Measurements from ENCODE around the gene SARS1. TPM values are rescaled to one million over a fixed set of nuclear protein-coding genes. Genes with fewer than 3 reads are reported as not detected.

Gene SARS1
- total and polyA plus RNA-seq, 7 experiments from 2014 or later = 110 to 179 (median 135) TPM

GRCh38 chr1:109261578-109261977 lies 47.9 kb downstream of the SARS1 start:
- ChIA-PET CTCF (interaction anchor here (0.6 to 1.7 kb wide), 2 partner anchors 137 to 271 kb away, joined by 3 to 4 read pairs; partner anchors contain the start of gene SORT1), POLR2A (no interaction called here)
- no peaks in the 10 kb centered on the region for H3K27me3 ChIP-seq (ENCODE audit: control insufficient read depth in 2 of 2, insufficient read depth in 2 of 2, low read length in 2 of 2)
- Mint-ChIP-seq H3K36me3 (no peaks in the 10 kb centered on the region), H3K4me3 (no peak overlapping the region), H3K27ac (no peak overlapping the region), H3K27me3 (no peaks in the 10 kb centered on the region), H3K4me1 (peaks cover 0 to 9% (median 4%) of the 10 kb centered on the region in 7 donors), H3K9me3 (no peaks in the 10 kb centered on the region)
- peaks cover 0 to 4% (median 0%) of the 10 kb centered on the region in 3 experiments for H3K36me3 ChIP-seq (ENCODE audit: control insufficient read depth in 2 of 3, insufficient read depth in 3 of 3, low read length in 3 of 3)
- DNase-seq = no peak
- no peak for ATAC-seq
- intact Hi-C loops (cut with micrococcal nuclease) = no loop called here
- H3K27ac ChIP-seq (ENCODE audit: low read depth, low read length) = no peak overlapping the region
- no peaks in the 10 kb centered on the region for H3K4me1 ChIP-seq (ENCODE audit: control insufficient read depth in 2 of 2, insufficient read depth in 2 of 2, low read length in 2 of 2)
- H3K4me3 ChIP-seq (ENCODE audit: low read length) = no peak overlapping the region
- no peaks in the 10 kb centered on the region for H3K9me3 ChIP-seq (ENCODE audit: control insufficient read depth in 2 of 3, low read length in 3 of 3)

GRCh38 chr1:109262231-109263055 lies 48.7 kb downstream of the SARS1 start:
- DNase-seq (no peak), ATAC-seq (no peak)
- H3K4me1 ChIP-seq (ENCODE audit: control insufficient read depth in 2 of 2, insufficient read depth in 2 of 2, low read length in 2 of 2) = no peaks in the 10 kb centered on the region

DNA sequence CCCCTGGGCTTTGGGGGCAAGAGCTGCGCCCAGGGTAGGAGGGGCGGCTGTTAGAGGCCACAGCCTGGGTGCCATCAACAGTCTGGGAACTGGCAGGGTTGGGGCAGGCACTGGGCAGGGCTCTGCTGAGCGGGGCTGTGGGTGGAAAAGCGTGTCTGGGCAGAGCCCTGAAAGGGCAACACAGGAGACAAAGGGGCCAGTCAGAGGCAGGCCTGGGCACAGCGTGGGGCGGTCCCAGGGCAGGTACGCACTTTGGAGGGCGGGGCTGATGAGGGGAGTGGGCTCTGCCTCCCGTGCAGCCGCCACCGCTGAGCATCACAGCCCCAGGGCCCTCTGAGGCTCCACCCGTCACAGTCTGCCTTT lies 49.5 kb downstream of the SARS1 start:
- Mint-ChIP-seq H3K9me3 (no peaks in the 10 kb centered on the region), H3K36me3 (no peaks in the 10 kb centered on the region), H3K27ac (no peak overlapping the region), H3K4me1 (peaks cover 0 to 9% (median 0%) of the 10 kb centered on the region in 7 donors), H3K27me3 (no peaks in the 10 kb centered on the region), H3K4me3 (peak overlapping the region in 1 of 10 donors; percentile 60)
- Histone ChIP-seq H3K27ac (ENCODE audit: low read depth, low read length) (no peak overlapping the region), H3K9me3 (ENCODE audit: control insufficient read depth in 2 of 3, low read length in 3 of 3) (no peaks in the 10 kb centered on the region), H3K27me3 (ENCODE audit: control insufficient read depth in 2 of 2, insufficient read depth in 2 of 2, low read length in 2 of 2) (no peaks in the 10 kb centered on the region), H3K4me1 (ENCODE audit: control insufficient read depth in 2 of 2, insufficient read depth in 2 of 2, low read length in 2 of 2) (no peaks in the 10 kb centered on the region), H3K4me3 (ENCODE audit: low read length) (no peak overlapping the region), H3K36me3 (ENCODE audit: control insufficient read depth in 2 of 3, insufficient read depth in 3 of 3, low read length in 3 of 3) (peaks cover 0 to 4% (median 0%) of the 10 kb centered on the region in 3 experiments)
- ATAC-seq = peak; percentile 16
- CTCF ChIA-PET = interaction anchor here (0.7 to 1.7 kb wide), 8 partner anchors 17 to 270 kb away, joined by 3 to 4 read pairs (median 3); partner anchors contain the start of genes PSRC1 and SORT1
- no peak for DNase-seq
- intact Hi-C loops (cut with micrococcal nuclease) = loop anchor here (1.0 to 2.0 kb wide), 6 partner anchors 20 to 434 kb away; partner anchors contain the start of gene PSRC1 (in 1 of the 2)
- POLR2A ChIA-PET = no interaction called here

More at GRCh38 chr1:109262231-109263055, 48.7 kb downstream of the SARS1 start:
- no peak overlapping the region for H3K27ac Mint-ChIP-seq
- POLR2A ChIA-PET = no interaction called here
- H3K27ac ChIP-seq (ENCODE audit: low read depth, low read length) = no peak overlapping the region
- intact Hi-C loops (cut with micrococcal nuclease) = loop anchor here (1.0 to 2.0 kb wide), 6 partner anchors 21 to 434 kb away; partner anchors contain the start of gene PSRC1 (in 1 of the 2)
- CTCF ChIA-PET = interaction anchor here (0.8 to 1.7 kb wide), 3 partner anchors 20 to 270 kb away, joined by 3 to 4 read pairs (median 3); partner anchors contain the start of genes PSRC1 and SORT1
- no peak overlapping the region for H3K4me3 ChIP-seq (ENCODE audit: low read length)
- H3K36me3 ChIP-seq (ENCODE audit: control insufficient read depth in 2 of 3, insufficient read depth in 3 of 3, low read length in 3 of 3) = peaks cover 0 to 4% (median 0%) of the 10 kb centered on the region in 3 experiments
- no peaks in the 10 kb centered on the region for H3K9me3 ChIP-seq (ENCODE audit: control insufficient read depth in 2 of 3, low read length in 3 of 3)
- no peaks in the 10 kb centered on the region for H3K27me3 Mint-ChIP-seq
- no peak overlapping the region for H3K4me3 Mint-ChIP-seq
- no peaks in the 10 kb centered on the region for H3K27me3 ChIP-seq (ENCODE audit: control insufficient read depth in 2 of 2, insufficient read depth in 2 of 2, low read length in 2 of 2)
- no peaks in the 10 kb centered on the region for H3K36me3 Mint-ChIP-seq
- peaks cover 0 to 9% (median under 1%) of the 10 kb centered on the region in 7 donors for H3K4me1 Mint-ChIP-seq
- H3K9me3 Mint-ChIP-seq = no peaks in the 10 kb centered on the region

DNA sequence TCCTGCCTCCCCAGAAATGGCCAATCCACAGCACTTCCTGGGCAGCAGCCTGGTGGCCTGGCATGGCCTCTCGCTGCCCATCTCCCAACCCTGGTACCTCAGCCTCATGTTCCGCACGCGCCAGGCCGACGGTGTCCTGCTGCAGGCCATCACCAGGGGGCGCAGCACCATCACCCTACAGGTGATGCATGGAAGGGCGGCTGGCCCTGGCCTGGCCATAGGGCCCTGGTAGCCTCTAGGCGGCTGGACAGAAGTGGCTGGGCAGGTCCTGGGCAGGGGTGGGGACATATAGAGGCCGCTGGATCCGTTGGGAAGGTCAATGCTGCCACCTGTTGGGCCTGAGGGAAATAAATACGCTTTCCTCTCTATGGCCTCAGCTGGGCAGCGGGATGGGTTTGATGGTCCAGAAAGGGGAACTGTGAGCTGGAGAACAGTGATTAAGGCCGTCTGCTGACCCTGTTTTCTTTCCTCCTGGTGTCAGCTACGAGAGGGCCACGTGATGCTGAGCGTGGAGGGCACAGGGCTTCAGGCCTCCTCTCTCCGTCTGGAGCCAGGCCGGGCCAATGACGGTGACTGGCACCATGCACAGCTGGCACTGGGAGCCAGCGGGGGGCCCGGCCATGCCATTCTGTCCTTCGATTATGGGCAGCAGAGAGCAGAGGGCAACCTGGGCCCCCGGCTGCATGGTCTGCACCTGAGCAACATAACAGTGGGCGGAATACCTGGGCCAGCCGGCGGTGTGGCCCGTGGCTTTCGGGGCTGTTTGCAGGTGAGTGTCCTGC lies 50.1 kb downstream of the SARS1 start:
- H3K27me3 Mint-ChIP-seq = no peaks in the 10 kb centered on the region
- peak; percentile 57 to 86 (median 68) for DNase-seq
- ATAC-seq = peak; percentile 92
- H3K4me1 Mint-ChIP-seq = peaks cover 0 to 9% (median 0%) of the 10 kb centered on the region in 7 donors
- POLR2A ChIA-PET = no interaction called here
- H3K27ac Mint-ChIP-seq = peak overlapping the region in 1 of 9 donors; percentile 36
- intact Hi-C loops (cut with micrococcal nuclease) = loop anchor here (1.0 to 2.0 kb wide), 6 partner anchors 20 to 435 kb away; partner anchors contain the start of gene PSRC1 (in 1 of the 2)
- Histone ChIP-seq H3K27me3 (ENCODE audit: control insufficient read depth in 2 of 2, insufficient read depth in 2 of 2, low read length in 2 of 2) (no peaks in the 10 kb centered on the region), H3K4me3 (ENCODE audit: low read length) (no peak overlapping the region), H3K4me1 (ENCODE audit: control insufficient read depth in 2 of 2, insufficient read depth in 2 of 2, low read length in 2 of 2) (no peaks in the 10 kb centered on the region), H3K27ac (ENCODE audit: low read depth, low read length) (no peak overlapping the region), H3K9me3 (ENCODE audit: control insufficient read depth in 2 of 3, low read length in 3 of 3) (no peaks in the 10 kb centered on the region), H3K36me3 (ENCODE audit: control insufficient read depth in 2 of 3, insufficient read depth in 3 of 3, low read length in 3 of 3) (peaks cover 0 to 2% (median 0%) of the 10 kb centered on the region in 3 experiments)
- peak overlapping the region in 1 of 10 donors; percentile 60 for H3K4me3 Mint-ChIP-seq
- H3K36me3 Mint-ChIP-seq = no peaks in the 10 kb centered on the region
- no peaks in the 10 kb centered on the region for H3K9me3 Mint-ChIP-seq
- CTCF ChIA-PET = interaction anchor here (0.6 to 1.8 kb wide), 10 partner anchors 17 to 781 kb away, joined by 3 to 9 read pairs (median 3); partner anchors contain the start of genes PSRC1 and SORT1

- Histone ChIP-seq H3K9me3 (ENCODE audit: control insufficient read depth in 2 of 3, low read length in 3 of 3) (no peaks in the 10 kb centered on the region), H3K4me1 (ENCODE audit: control insufficient read depth in 2 of 2, insufficient read depth in 2 of 2, low read length in 2 of 2) (no peaks in the 10 kb centered on the region), H3K4me3 (ENCODE audit: low read length) (no peak overlapping the region), H3K36me3 (ENCODE audit: control insufficient read depth in 2 of 3, insufficient read depth in 3 of 3, low read length in 3 of 3) (no peaks in the 10 kb centered on the region), H3K27ac (ENCODE audit: low read depth, low read length) (no peak overlapping the region), H3K27me3 (ENCODE audit: control insufficient read depth in 2 of 2, insufficient read depth in 2 of 2, low read length in 2 of 2) (no peaks in the 10 kb centered on the region)
- ChIA-PET CTCF (interaction anchor here (0.6 to 1.8 kb wide), 8 partner anchors 18 to 780 kb away, joined by 3 to 9 read pairs (median 4); partner anchors contain the start of gene SORT1), POLR2A (no interaction called here)
- no peak for DNase-seq
- intact Hi-C loops (cut with micrococcal nuclease) = no loop called here
- no peaks in the 10 kb centered on the region for H3K36me3 Mint-ChIP-seq
- no peaks in the 10 kb centered on the region for H3K9me3 Mint-ChIP-seq
- H3K27me3 Mint-ChIP-seq = no peaks in the 10 kb centered on the region
- H3K27ac Mint-ChIP-seq = no peak overlapping the region
- peaks cover 0 to 9% (median 0%) of the 10 kb centered on the region in 7 donors for H3K4me1 Mint-ChIP-seq
- ATAC-seq = no peak
- H3K4me3 Mint-ChIP-seq = no peak overlapping the region
Measured at GRCh38 chr1:109264379-109264755, 50.6 kb downstream of the SARS1 start.

DNA sequence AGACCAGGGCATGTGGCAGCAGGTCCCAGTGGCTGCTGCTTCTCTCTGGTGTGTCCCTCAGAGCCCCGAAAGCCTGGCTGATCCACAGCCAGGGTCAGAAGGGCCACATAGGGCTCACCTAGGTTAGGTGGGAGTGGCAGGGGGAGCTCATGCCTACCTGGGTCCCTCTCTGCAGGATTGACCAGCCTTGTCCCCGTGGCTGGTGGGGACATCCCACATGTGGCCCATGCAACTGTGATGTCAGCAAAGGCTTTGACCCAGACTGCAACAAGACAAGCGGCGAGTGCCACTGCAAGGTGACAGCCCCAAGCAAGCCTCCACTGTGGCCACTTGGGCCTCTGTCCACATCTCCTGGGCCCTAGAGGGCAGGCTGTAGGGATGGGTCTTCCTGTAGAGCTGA lies 51.3 kb downstream of the SARS1 start:
- H3K4me1 ChIP-seq (ENCODE audit: control insufficient read depth in 2 of 2, insufficient read depth in 2 of 2, low read length in 2 of 2) = no peaks in the 10 kb centered on the region
- Mint-ChIP-seq H3K27me3 (no peaks in the 10 kb centered on the region), H3K4me1 (peaks cover 0 to 9% (median 0%) of the 10 kb centered on the region in 7 donors), H3K4me3 (no peak overlapping the region), H3K9me3 (no peaks in the 10 kb centered on the region), H3K36me3 (peaks cover 0 to 3% (median 0%) of the 10 kb centered on the region in 5 donors), H3K27ac (no peak overlapping the region)
- H3K9me3 ChIP-seq (ENCODE audit: control insufficient read depth in 2 of 3, low read length in 3 of 3) = no peaks in the 10 kb centered on the region
- DNase-seq (no peak), ATAC-seq (no peak)
- no peak overlapping the region for H3K4me3 ChIP-seq (ENCODE audit: low read length)
- POLR2A ChIA-PET = no interaction called here
- CTCF ChIA-PET = interaction anchor here (0.6 to 1.8 kb wide), 5 partner anchors 19 to 728 kb away, joined by 3 to 9 read pairs (median 5); partner anchors contain the start of gene SORT1
- intact Hi-C loops (cut with micrococcal nuclease) = no loop called here
- H3K36me3 ChIP-seq (ENCODE audit: control insufficient read depth in 2 of 3, insufficient read depth in 3 of 3, low read length in 3 of 3) = no peaks in the 10 kb centered on the region
- no peaks in the 10 kb centered on the region for H3K27me3 ChIP-seq (ENCODE audit: control insufficient read depth in 2 of 2, insufficient read depth in 2 of 2, low read length in 2 of 2)
- no peak overlapping the region for H3K27ac ChIP-seq (ENCODE audit: low read depth, low read length)
